Activated T-helper 9 cell treated with anti-CD3 and anti-CD28 coated beads, Interleukin-2, amount 50 U/mL, for 16 hours (primary cell): ENCODE measurements around the gene HYAL1.

Source experiments
- DNase-seq: peaks from one replicate; pipeline ENCODE4 v3.0.0-alpha.2; 2020; ENCODE audit warnings: low read depth

Gene HYAL1

GRCh38 chr3:50303013-50303815 is at the start of gene HYAL1:
Gene HYAL1 (minus strand): TSS chr3:50303574. CDS start chr3:50302956, 618 bp downstream.
- no peak for DNase-seq

GRCh38 chr3:50352781-50353180 is 49.4 kb upstream of the HYAL1 start:
- DNase-seq = no peak

GRCh38 chr3:50351323-50351697 is 47.9 kb upstream of the HYAL1 start:
- no peak for DNase-seq

GRCh38 chr3:50350527-50351322 is 47.4 kb upstream of the HYAL1 start, which contains the start of the genes CYB561D2 and NPRL2:
Gene CYB561D2 (plus strand): TSS chr3:50350862. CDS start chr3:50351434, 572 bp downstream.
Gene NPRL2 (minus strand): TSS chr3:50350775. CDS start chr3:50350652, 123 bp downstream.
- DNase-seq = peak; percentile 100

GRCh38 chr3:50350213-50350526 is 46.8 kb upstream of the HYAL1 start:
- DNase-seq = no peak

- peak; percentile 63 for DNase-seq
Observed at GRCh38 chr3:50347187-50347813, 43.9 kb upstream of the HYAL1 start.

- DNase-seq = peak; percentile 64
Observed at GRCh38 chr3:50345586-50346234, 42.3 kb upstream of the HYAL1 start, which contains the start of gene ZMYND10. Gene ZMYND10 (minus strand): TSS chr3:50345732. CDS start chr3:50345579, 153 bp downstream.

GRCh38 chr3:50345008-50345407 is 41.6 kb upstream of the HYAL1 start:
- DNase-seq = no peak

GRCh38 chr3:50342813-50343633 is 39.6 kb upstream of the HYAL1 start:
- DNase-seq = no peak

GRCh38 chr3:50341996-50342650 is 38.7 kb upstream of the HYAL1 start:
- no peak for DNase-seq

- DNase-seq = no peak
Observed at GRCh38 chr3:50341537-50341936, 38.2 kb upstream of the HYAL1 start.

GRCh38 chr3:50340448-50341329 is 37.3 kb upstream of the HYAL1 start, which contains the start of gene RASSF1:
Gene RASSF1 (minus strand): TSS chr3:50340836. CDS start chr3:50340805, 31 bp downstream.
- DNase-seq = peak; percentile 50

GRCh38 chr3:50340147-50340447 is 36.7 kb upstream of the HYAL1 start:
- DNase-seq = no peak

GRCh38 chr3:50339485-50340146 is 36.2 kb upstream of the HYAL1 start:
- no peak for DNase-seq

- no peak for DNase-seq
Observed at GRCh38 chr3:50338965-50339364, 35.6 kb upstream of the HYAL1 start.

- DNase-seq = peak; percentile 94
Observed at GRCh38 chr3:50337175-50337861, 33.9 kb upstream of the HYAL1 start.

GRCh38 chr3:50336452-50337174 is 33.2 kb upstream of the HYAL1 start:
- DNase-seq = no peak
